HG02943 (cell line): Measurements from ENCODE around the gene LARP4.
A peak's percentile ranks its signal among the peaks of the same experiment; 100 is the strongest.
"Not testable (repeated sequence)": the region's sequence is repeated elsewhere in the genome, so short reads cannot be mapped to it uniquely, and the experiment has no call there.

Experiments used
- ATAC-seq: cut with Tn5 transposase; IDR thresholded peaks from one replicate; pipeline ENCODE4 v1.9.1; 2021; ENCODE audit warnings: mild to moderate bottlenecking, low read depth, moderate library complexity; ENCODE audit not compliant: unreplicated experiment

The LARP4 gene

DNA sequence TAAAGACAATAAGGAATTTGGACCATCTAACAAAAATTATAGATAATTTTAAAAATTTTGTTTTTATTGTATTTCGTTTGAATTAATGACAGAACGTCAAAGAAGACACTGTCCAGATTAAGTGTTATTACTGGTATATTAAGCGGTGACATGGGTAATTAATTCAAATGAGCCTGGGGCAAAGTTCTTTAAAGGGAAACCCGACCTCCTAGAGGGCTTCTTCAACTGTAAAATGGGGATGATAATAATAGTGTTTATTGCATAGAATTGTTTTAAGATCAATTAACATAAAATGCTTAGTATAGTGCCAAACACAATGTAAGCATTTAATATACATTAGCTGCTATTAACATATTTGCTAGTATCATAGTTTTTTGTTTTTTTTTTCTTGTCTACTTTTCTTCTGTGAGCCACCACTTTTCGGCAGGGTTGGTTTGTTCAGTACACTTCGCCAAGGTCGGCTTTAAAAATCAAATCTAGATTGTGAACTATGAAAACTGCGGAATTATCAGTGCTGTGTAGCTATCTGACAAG lies 514 bp upstream of the LARP4 start:
- ATAC-seq, result no peak

DNA sequence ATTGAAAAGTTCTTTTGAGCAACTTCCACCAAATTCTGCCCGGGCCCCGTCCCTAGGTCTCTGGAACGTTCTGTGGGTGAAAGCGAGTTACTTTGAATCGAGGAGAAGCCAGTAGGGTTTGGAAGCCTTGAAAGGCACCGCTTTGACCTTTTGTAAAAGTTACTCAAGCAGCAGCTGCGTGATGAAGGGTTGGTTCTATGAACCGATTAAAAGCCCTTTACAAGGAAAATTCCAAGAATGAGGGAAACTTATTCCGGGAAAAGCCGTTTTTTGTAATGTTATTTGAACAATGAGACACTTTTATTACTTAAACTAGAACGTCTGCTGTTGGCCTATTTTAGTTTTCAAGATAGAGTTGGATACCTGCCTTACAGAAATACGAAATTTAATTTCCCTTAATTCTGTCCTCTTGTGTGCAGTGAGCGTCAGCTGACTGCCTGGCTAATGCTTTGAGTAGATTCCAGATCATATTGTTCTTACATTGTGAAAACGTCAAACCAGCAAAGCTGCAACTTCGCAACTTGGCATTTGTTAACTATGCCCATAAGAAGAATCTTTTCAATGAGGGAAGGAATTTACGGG lies 906 bp downstream of the LARP4 start:
- peak; percentile 7 for ATAC-seq

DNA sequence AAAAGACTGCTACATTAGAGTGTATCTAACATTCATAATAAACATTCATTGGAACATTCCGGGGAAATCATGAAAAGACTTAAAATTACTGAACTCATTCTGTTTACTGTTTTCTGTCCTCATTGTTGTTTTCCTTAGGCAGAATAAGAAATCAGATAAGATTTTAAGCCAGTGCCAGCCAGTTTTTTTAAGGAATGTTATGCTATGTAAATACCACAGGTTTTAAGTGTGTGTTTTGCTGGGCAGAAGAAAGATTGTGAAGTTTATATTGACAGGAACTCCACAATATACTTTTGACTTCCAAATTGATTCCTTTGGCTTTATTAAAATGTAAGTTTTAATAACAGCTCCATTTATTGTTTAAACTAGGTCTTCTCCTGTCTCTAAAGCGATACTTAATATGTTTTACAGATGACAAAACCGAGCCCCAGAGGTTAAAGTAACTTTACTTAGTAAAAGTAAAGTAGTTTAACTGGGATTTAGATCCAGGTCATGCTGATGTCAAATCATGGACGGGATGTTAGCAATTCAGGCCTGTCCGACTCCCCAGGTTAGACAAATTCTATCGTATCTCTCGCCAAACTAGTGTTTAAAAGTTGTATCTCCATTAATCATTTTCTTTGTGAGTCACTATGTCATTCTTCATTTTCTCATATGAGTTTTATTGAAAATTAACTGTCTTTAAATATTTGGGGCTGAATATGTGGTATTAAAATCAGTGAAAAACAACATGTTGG lies 1.7 kb downstream of the LARP4 start:
- no peak for ATAC-seq

DNA sequence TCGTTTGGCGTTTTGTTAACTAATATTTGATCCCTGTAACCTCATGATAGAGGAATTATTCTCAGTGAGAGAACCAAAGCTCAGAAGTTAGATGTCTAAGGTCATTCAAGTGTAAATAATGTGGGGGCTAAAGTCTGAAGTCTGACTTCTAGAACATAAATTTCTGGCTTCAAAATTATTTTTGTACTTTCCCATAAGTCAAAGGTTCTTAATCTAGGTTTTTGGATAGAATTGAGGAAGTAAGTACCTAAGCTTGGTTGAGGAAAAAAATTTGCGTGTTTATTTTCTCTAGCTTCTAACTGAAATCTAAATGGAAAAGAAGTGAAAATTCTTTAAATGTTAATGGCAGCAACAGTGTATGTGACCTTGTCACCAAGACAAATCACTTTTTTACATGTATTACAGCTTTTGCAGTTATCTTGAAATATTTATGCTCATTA lies 2.3 kb downstream of the LARP4 start:
- ATAC-seq, result no peak

DNA sequence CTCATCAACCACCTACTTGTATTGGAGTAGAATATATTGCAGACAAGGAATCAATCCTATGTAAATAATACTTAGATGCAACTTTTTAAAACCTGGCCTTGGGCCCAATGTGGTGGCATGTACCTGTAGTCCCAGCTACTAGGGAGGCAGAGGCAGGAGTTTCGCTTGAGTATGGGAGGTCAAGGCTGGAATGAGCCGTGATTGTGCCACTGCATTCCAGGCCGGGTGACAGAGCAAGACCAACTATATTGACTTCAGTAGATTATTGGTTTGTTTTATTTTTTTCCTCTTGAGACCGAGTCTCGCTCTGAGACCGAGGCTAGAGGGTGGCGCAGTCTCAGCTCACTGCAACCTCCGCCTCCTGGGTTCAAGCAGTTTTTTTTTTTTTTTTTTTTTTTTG lies 3.6 kb downstream of the LARP4 start:
- no peak for ATAC-seq

DNA sequence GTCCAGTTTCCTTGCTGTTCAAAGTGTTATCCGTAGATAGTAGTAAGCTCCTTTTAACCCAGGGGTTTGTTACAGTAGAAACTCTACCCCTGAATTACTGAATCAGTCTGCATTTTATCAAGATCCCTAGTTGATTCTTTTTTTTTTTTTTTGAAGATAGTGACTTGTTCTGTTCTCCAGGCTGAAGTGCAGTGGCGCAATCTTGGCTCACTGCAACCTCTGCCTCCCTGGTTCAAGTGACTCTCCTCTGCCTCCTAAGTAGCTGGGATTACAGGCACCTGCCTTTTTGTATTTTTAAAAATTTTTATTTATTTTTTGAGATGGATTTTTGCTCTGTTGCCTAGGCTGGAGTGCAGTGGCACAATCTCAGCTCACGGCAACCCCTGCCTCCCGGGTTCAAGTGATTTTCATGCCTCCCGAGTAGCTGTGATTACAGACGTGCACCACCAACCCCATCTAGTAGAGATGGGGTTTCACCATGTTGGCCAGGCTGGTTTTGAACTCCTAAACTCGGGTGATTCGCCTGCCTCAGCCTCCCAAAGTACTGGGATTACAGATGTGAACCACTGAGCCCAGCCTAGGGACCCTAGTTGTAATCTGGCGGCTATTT lies 10.5 kb downstream of the LARP4 start:
- ATAC-seq, result no peak

DNA sequence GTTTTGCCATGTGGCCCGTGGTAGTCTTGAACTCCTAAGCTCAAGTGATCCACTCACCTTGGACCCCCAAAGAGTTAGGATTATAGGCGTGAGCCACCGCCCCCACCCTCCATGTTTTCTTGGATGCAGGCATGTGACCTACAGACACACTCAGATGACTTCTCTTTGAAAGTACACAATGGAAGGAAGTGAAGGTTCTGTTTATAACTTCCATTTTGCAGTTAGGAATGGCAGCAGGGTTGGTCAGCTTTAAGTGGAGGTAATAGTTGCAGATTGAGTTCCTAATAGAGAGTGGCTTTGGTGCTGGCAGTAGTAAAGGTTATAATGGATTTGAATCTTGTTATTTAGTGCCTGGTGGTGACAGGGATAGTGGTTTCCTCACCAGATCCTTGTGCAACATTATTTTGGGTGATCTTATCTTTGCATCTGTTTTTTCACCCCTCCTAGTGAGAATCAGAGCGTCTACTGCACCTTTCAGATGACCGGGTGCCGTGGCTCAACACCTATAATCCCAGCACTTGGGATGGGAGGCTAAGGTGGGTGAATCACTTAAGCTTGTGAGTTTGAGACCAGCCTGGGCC lies 15.3 kb downstream of the LARP4 start:
- ATAC-seq, result no peak

DNA sequence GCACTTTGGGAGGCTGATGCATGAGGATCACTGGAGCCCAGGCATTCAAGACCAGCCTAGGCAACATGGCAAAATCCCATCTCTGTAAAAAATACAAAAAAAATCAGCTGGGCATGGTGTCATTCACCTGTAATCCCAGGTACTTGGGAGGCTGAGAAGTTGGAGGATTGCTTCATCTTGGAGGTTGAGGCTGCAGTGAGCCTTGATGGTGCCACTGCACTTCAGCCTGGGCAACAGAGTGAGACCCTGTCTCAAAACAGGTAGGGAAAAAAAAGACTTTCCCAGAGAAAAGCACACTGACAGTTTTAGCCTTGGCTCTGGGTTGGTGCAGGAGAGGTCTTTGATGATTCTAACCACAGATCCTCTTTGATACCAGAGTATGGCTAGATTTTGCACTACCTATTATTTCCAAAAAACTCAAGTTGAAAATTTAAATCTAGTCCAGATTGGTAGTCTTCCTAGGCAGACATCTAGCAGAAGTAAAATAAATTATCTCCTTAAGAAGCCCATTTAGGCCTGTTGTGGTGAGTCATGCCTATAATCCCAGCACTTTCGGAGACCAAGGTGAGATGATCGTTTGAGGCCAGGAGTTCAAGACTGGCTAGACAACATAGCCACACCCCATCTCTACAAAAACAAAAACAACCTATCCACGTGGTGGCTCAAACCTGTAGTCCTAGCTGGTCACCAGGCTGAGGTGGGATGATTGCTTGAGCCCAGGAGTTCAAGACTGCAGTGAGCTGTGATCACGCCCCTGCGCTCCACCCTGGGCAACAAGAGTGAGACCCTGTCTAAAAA lies 18.6 kb downstream of the LARP4 start:
- ATAC-seq, result no peak

DNA sequence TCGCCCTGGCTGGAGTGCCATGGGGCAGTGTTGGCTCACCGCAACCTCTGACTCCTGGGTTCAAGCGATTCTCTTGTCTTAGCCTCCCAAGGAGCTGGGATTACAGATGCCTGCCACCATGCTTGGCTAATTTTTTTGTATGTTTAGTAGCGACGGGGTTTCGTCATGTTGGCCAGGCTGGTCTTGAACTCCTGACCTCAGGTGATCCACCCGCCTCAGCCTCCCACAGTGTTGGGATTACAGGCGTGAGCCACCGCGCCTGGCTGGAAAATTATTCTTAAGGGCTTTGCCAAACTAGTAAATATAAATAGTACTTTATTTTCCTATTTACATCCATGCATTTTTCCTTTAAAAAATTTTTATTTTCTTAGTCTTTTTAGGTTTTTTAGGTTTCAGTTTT lies 22.2 kb downstream of the LARP4 start:
- not testable (repeated sequence) for ATAC-seq

DNA sequence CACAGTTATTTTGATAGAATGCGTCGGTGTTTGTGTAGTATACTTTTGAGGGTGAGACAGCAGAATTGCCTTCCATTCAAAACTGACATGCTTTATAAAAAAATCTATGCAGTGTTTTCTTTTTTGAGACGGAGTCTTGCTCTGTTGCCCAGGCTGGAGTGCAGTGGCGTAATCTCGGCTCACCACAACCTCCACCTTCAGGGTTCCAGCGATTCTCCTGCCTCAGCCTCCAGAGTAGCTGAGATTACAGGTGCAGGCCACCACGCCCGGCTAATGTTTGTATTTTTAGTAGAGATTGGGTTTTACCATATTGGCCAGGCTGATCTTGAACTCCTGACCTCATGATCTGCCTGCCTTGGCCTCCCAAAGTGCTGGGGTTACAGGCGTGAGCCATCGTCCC lies 22.7 kb downstream of the LARP4 start:
- ATAC-seq, result not testable (repeated sequence)

DNA sequence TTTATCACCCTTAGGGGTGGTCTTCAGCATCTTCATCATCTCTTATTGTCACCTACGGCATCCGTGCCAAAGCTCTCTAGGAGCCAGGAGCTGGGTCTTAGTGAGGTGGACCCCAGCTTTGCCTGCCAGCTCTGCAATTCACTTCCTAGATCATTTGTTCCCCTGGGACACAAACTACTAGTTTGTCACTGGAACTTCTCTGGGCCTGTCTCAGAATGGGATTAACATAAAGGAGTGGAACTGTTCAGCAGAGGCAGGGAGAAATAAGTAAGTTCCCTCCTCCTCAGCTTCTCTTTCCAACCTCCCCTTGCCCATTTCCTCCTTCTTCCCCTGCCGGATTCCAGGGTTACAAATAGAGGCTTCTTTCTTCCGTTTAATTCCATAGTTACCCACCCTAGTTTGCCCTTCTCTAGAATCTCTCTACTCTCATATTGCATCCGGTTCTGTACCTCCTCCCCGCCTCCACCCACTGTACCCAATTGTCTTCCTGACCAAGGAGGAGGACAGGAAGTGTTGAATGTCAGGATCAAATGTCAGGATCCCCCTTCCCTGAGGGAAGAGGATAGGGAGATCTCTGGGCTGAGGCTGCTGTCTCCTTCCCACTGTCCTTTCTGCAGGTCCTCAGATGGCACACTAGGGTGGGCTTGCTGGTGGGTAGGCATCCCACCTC lies 25.0 kb downstream of the LARP4 start:
- ATAC-seq, result no peak

DNA sequence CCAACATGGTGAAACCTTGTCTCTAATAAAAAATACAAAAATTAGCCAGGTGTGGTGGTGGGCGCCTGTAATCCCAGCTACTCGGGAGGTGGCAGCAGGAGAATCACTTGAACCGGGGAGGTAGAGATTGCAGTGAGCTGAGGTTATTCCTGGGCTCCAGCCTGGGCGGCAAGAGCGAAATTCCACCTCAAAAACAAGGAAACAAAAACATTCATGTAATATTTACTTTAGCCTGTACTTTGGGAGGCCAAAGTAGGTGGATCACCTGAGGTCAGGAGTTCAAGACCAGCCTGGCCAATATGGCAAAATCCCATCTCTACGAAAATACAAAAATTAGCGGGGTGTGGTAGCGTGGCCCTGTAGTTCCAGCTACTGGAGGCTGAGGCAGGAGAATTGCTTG lies 31.0 kb downstream of the LARP4 start:
- not testable (repeated sequence) for ATAC-seq

DNA sequence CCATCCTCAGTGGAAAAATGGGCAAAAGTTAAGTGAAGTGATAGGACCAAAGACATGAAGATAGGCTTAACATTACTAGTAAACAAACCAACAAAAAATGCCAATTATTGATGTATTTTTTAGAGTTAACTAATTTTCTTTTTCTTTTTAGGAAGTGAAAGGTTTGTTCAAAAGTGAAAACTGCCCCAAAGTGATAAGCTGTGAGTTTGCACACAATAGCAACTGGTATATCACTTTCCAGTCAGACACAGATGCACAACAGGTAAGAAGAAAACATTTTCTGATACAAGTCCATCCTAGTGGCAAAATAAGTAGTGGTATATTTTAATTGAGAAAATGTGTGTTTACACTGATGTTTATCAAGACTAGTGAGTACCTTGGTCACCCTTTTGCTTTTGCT lies 39.6 kb downstream of the LARP4 start:
- ATAC-seq, result no peak

DNA sequence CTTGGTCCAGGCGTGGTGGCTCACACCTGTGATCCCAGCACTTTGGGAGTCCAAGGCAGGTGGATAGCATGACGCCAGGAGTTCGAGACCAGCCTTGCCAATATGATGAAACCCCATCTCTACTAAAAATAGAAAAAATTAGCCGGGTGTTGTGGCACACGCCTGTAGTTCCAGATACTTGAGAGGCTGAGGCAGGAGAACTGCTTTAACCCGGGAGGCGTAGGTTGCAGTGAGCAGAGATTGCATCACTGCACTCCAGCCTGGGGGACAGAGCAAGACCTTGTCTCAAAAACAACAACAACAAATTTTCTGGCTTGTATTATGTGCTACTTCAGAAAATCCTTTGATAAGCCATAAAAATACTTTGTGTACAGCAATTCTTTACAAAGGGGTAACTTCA lies 41.1 kb downstream of the LARP4 start:
- no peak for ATAC-seq

DNA sequence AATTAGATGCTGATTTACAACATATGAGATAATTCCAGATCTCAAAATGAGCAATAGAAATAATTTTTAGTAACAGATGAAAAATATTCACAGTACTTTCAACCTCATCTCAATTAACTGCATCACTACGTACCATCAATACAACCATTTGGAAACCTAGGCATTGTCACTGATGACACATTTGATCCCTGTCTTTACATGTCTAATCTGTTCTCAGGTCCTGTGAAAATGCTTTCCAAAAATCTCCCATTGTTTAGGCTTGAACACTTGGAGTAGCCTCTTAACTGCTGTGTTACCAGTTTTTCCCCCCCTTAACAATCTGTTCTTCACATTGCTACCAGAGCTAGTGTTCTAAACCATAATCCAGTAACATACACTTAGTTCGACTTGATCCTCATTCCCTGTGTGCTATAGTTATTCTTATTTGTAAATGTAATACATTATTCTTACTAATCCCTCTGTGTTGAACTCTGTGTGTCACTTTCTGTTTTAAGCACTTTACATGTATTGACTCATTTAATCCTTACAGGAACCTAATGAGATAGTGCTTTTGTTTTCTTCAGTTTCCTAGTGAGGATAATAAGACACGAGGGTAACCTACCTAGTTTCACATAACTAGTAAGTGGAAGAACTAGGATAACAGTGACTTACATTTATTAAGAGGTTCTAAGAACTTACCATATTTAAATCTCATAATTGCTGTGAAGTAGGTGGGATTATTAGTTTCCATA lies 41.7 kb downstream of the LARP4 start:
- no peak for ATAC-seq

DNA sequence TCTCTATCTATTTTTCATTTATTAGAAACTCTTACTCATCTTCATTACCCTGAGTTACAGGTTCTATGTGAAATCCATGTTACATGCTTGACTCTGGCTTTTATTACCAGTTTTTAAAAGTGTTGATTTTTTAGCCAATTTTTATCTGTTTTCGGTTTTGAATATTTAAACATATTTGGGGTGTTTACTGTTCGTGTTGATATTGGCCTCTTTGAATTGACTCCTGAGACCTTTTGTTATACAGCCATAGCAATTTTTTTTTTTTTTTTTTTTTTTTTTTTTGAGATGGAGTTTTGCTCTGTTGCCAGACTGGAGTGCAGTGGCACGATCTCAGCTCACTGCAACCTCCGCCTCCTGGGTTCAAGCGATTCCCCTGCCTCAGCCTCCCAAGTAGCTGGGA lies 49.0 kb downstream of the LARP4 start:
- not testable (repeated sequence) for ATAC-seq

DNA sequence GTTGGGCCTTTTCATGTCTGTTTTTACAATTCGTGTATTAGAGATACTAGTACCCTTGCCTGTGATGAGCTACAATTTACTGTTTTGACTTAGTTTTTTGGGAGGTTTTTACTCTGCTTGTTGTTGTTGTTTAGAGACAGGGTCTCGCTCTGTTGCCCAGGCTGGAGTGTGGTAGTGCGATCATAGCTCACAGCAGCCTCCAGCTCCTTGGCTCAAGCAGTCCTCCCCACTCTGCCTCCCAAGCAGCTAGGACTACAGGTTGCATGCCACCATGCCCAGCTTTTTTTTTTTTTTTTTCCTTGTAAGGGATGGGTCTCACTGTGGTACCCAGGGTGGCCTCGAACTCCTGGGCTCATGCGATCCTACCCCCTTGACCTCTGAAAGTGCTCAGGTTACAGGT lies 52.1 kb downstream of the LARP4 start:
- ATAC-seq, result no peak

DNA sequence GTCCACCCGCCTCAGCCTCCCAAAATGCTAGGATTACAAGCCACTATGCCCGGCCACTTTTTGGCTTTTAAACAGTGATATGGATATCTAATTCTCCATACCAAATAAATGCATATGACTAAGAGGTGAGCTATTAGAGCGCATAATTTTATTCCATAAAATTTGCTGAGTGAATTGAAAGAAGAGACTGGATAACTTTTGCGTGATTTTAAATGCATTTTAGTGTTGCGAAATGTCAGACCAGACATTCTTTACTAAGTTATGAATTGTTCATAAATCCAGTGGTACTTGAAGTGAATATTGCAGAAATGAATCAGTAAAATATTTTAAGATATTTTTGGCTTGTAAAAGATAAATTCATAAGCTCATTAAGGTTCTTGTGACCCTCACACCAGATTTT lies 53.2 kb downstream of the LARP4 start:
- ATAC-seq, result no peak

DNA sequence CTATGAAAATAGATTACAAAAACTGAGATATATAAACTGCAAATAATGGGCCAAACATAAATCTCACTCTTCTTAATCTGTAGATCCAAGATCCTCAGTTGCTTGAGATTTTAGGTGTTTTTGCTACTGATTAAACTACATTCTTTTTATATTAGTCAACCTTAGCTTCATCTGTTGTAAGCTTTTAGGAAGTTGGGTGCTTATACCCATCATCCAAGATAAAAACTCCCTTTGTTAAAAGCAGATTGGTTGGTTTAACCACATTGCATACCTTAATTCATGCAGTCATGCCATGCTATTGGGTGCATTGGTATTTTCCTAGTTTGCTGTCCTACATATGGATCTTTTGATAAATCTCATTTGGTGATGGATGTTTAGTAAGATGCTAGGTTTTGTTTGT lies 57.9 kb downstream of the LARP4 start:
- no peak for ATAC-seq
